Measurements from ENCODE around the gene RASAL2.

- TF ChIP-seq POLR2A (IDR thresholded peaks at IDR 0.05) (no peak), CTCF (IDR thresholded peaks at IDR 0.05) (no peak)
These were observed 402.0 kb downstream of the RASAL2 start for GRCh38 chr1:178495741-178496409.

Measured in thyroid gland (tissue), 4 donors.